GM23248 (cell line): ENCODE measurements around the gene INA.

Source experiments
- EZH2 ChIP-seq: fragments of 200-600 bp; sonication (generic); IDR thresholded peaks from 2 replicates; pipeline ENCODE4 v1.6.1; 2018; ENCODE audit warnings: antibody characterized with exemption, mild to moderate bottlenecking; ENCODE audit not compliant: insufficient read depth, poor library complexity, severe bottlenecking
- EZH2phosphoT487 ChIP-seq: fragments of 200-600 bp; sonication (generic); IDR thresholded peaks from 2 replicates; pipeline ENCODE4 v1.6.1; 2018; ENCODE audit warnings: antibody characterized with exemption, moderate library complexity, mild to moderate bottlenecking, low read depth; ENCODE audit not compliant: insufficient read depth

DNA sequence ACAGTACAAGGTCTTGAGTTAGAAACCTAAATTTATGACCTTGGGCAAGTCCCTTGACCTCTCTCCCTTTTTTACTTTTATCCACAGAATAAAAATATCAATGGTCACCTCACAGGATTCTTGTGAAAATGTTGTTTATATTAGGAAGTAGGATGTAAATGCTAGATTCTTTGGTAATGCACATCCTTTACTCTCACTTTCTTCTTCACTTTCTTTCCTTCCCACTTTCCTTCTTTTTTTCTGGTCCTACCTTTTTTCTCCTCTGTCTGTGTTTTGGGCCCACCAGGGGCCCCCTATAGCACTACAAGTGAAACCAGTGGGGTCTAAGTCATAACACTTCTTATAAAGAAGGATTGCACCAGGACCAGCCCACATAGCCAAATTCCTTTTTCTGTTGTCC lies 19.1 kb upstream of the INA start:
- TF ChIP-seq EZH2 (no peak), EZH2phosphoT487 (no peak)
